H1 (cell line): ENCODE data around the gene NAPA. TPM values are rescaled to one million over a fixed set of nuclear protein-coding genes. Genes with fewer than 3 reads are reported as not detected.

Experiments used
- CTCF ChIA-PET: fragments of 300-600 bp; sonication (Branson Sonifier 250); formaldehyde crosslinking; loops from one replicate; lab custom pipeline; 2021; ENCODE audit not compliant: partially characterized antibody; lab: Charles Lee
- POLR2A ChIA-PET: fragments of 300-600 bp; sonication (Branson Sonifier 250); formaldehyde crosslinking; loops from one replicate; lab custom pipeline; 2021; ENCODE audit warnings: inconsistent platforms; ENCODE audit not compliant: partially characterized antibody; lab: Charles Lee
- DNase-seq, 2 experiments: peaks; one replicate each; pipeline versions ENCODE4 v3.0.0 to v3.0.0-alpha.2; 2010 to 2022; ENCODE audit warnings: low spot score in 2 of 2, low read depth in 1 of 2, mixed read lengths in 1 of 2
- FAIRE-seq: peaks from 2 replicates; lab custom pipeline; 2011; peaks lifted over from hg19 to GRCh38; lab: Jason Lieb, UNC
- H2AFZ ChIP-seq: 2 replicates; pipeline ENCODE4 v1.8.1; 2012; ENCODE audit warnings: low read length, inconsistent platforms
- H2AK5ac ChIP-seq: 2 replicates; pipeline ENCODE4 v1.6.1; 2013; ENCODE audit warnings: low read depth, low read length
- H2BK120ac ChIP-seq: replicated peaks from 2 replicates; pipeline ENCODE3; 2013; ENCODE audit warnings: low read depth, low read length, inconsistent platforms
- H2BK12ac ChIP-seq: 2 replicates; pipeline ENCODE4 v1.6.1; 2013; ENCODE audit warnings: low read depth, low read length
- H2BK15ac ChIP-seq: 2 replicates; pipeline ENCODE4 v1.6.1; 2013; ENCODE audit warnings: low read length
- H2BK20ac ChIP-seq: 2 replicates; pipeline ENCODE4 v1.6.1; 2013; ENCODE audit warnings: low read length
- H2BK5ac ChIP-seq: 2 replicates; pipeline ENCODE4 v1.6.1; 2013; ENCODE audit warnings: low read depth, low read length
- H3K14ac ChIP-seq: 2 replicates; pipeline ENCODE4 v1.6.1; 2013; ENCODE audit warnings: inconsistent platforms; ENCODE audit not compliant: insufficient read length
- H3K18ac ChIP-seq: 2 replicates; pipeline ENCODE4 v1.6.1; 2013; ENCODE audit warnings: low read length; ENCODE audit errors: extremely low read depth
- H3K23ac ChIP-seq: 2 replicates; pipeline ENCODE4 v1.6.1; 2013; ENCODE audit warnings: inconsistent platforms; ENCODE audit not compliant: insufficient read length
- H3K23me2 ChIP-seq: 2 replicates; pipeline ENCODE4 v1.6.1; 2013; ENCODE audit warnings: low read depth, low read length
- H3K27ac ChIP-seq: 2 replicates; pipeline ENCODE4 v1.6.1; 2011; ENCODE audit warnings: low read depth, low read length, inconsistent platforms
- H3K27me3 ChIP-seq, 4 experiments: replicated peaks in 1 of 4; 1 replicate in 1 of 4; 2 replicates in 3 of 4; pipeline versions ENCODE4 v1.6.1 to v1.8.1; 2011 to 2013; ENCODE audit warnings: low read length in 3 of 4, mild to moderate bottlenecking in 3 of 4, inconsistent platforms in 2 of 4, mixed read lengths in 2 of 4, moderate library complexity in 1 of 4; ENCODE audit not compliant: control insufficient read depth in 3 of 4, insufficient read depth in 3 of 4; ENCODE audit errors: extremely low read depth in 1 of 4
- H3K36me3 ChIP-seq, 4 experiments: 2 replicates each; pipeline versions ENCODE4 v1.6.1 to v1.8.1; 2011 to 2013; ENCODE audit warnings: mild to moderate bottlenecking in 4 of 4, low read length in 3 of 4, moderate library complexity in 2 of 4, control low read depth in 1 of 4, inconsistent platforms in 1 of 4; ENCODE audit not compliant: insufficient read depth in 4 of 4, control insufficient read depth in 2 of 4
- H3K4ac ChIP-seq: replicated peaks from 2 replicates; pipeline ENCODE3; 2013; ENCODE audit warnings: low read length, low read depth, mixed read lengths, inconsistent platforms; ENCODE audit not compliant: insufficient read length
- H3K4me1 ChIP-seq, 4 experiments: replicated peaks in 1 of 4; 1 replicate in 1 of 4; 2 replicates in 3 of 4; pipeline versions ENCODE4 v1.6.1 to v1.8.1; 2011 to 2013; ENCODE audit warnings: low read length in 3 of 4, inconsistent platforms in 2 of 4, mixed read lengths in 1 of 4; ENCODE audit not compliant: insufficient read depth in 4 of 4, control insufficient read depth in 3 of 4
- H3K4me2 ChIP-seq, 2 experiments: 2 replicates each; pipeline versions ENCODE4 v1.6.1 to v1.8.1; 2011 to 2013; ENCODE audit warnings: low read depth in 2 of 2, low read length in 2 of 2, control low read depth in 1 of 2, inconsistent platforms in 1 of 2, mild to moderate bottlenecking in 1 of 2; ENCODE audit not compliant: insufficient read depth in 1 of 2
- H3K4me3 ChIP-seq, 4 experiments: fragments of 200-600, 300-600 bp in 1 of 4; sonication (generic), shearing (Covaris generic), sonication (Bioruptor Twin) in 1 of 4; 2 replicates each; pipeline versions ENCODE4 v1.5.1 to v1.8.1; 2011 to 2016; ENCODE audit warnings: low read length in 4 of 4, low read depth in 3 of 4, control low read depth in 2 of 4, inconsistent platforms in 2 of 4, mild to moderate bottlenecking in 2 of 4, mixed read lengths in 1 of 4, moderate library complexity in 1 of 4; ENCODE audit not compliant: insufficient read depth in 2 of 4; ENCODE audit errors: extremely low read depth in 1 of 4
- H3K56ac ChIP-seq: replicated peaks from 2 replicates; pipeline ENCODE3; 2013; ENCODE audit warnings: low read depth, mild to moderate bottlenecking, mixed read lengths, low read length, inconsistent platforms; ENCODE audit not compliant: insufficient read length
- H3K79me1 ChIP-seq: 2 replicates; pipeline ENCODE4 v1.6.1; 2013; ENCODE audit warnings: low read depth, low read length, control low read depth
- H3K79me2 ChIP-seq, 2 experiments: 2 replicates each; pipeline versions ENCODE4 v1.6.1 to v1.8.1; 2012 to 2013; ENCODE audit warnings: low read length in 2 of 2, mild to moderate bottlenecking in 2 of 2, inconsistent platforms in 1 of 2; ENCODE audit not compliant: insufficient read depth in 2 of 2, control insufficient read depth in 1 of 2
- H3K9ac ChIP-seq, 4 experiments: replicated peaks in 1 of 4; 1 replicate in 1 of 4; 2 replicates in 3 of 4; pipeline versions ENCODE4 v1.6.1 to v1.8.1; 2011 to 2013; ENCODE audit warnings: low read depth in 3 of 4, low read length in 3 of 4, control low read depth in 2 of 4, mild to moderate bottlenecking in 2 of 4, moderate library complexity in 2 of 4, inconsistent platforms in 1 of 4; ENCODE audit errors: extremely low read depth in 1 of 4
- H3K9me3 ChIP-seq, 2 experiments: 2 replicates each; pipeline versions ENCODE4 v1.6.1 to v1.8.1; 2012 to 2013; ENCODE audit warnings: mild to moderate bottlenecking in 2 of 2, moderate library complexity in 2 of 2, control low read depth in 1 of 2, inconsistent platforms in 1 of 2, low read depth in 1 of 2, low read length in 1 of 2, mixed read lengths in 1 of 2; ENCODE audit not compliant: insufficient read depth in 2 of 2
- H4K20me1 ChIP-seq, 2 experiments: replicated peaks in 1 of 2; 2 replicates each; pipeline versions ENCODE3 to v1.8.1; 2011 to 2013; ENCODE audit warnings: inconsistent platforms in 2 of 2, low read length in 2 of 2, mild to moderate bottlenecking in 1 of 2; ENCODE audit not compliant: insufficient read depth in 2 of 2, control insufficient read depth in 1 of 2
- H4K5ac ChIP-seq: 2 replicates; pipeline ENCODE4 v1.6.1; 2013; ENCODE audit warnings: low read length, low read depth, mixed read lengths, inconsistent platforms; ENCODE audit not compliant: insufficient read length
- H4K8ac ChIP-seq: 2 replicates; pipeline ENCODE4 v1.8.0; 2013; ENCODE audit warnings: mild to moderate bottlenecking, moderate library complexity, low read length, inconsistent platforms; ENCODE audit not compliant: insufficient read depth; ENCODE audit errors: extremely low read depth
- H4K91ac ChIP-seq: replicated peaks from 2 replicates; pipeline ENCODE3; 2013; ENCODE audit warnings: low read length, mixed read lengths, inconsistent platforms; ENCODE audit not compliant: insufficient read length
- JUN ChIP-seq: IDR thresholded peaks from 2 replicates; pipeline ENCODE4 v1.6.1; 2011; ENCODE audit warnings: low read depth, mild to moderate bottlenecking, improper control_type of control experiment, low read length
- KDM5A ChIP-seq: fragments of 200-600 bp; IDR thresholded peaks from 2 replicates; pipeline ENCODE4 v1.7.1; 2012; ENCODE audit warnings: mild to moderate bottlenecking, low read length, inconsistent platforms, mixed read lengths
- WGBS, 2 experiments: shearing (Covaris generic) in 1 of 2; methylation state at CpG; one replicate each; pipeline versions ENCODE4 v1.1.6 to v1.1.7; 2013 to 2015; ENCODE audit warnings: low lambda C conversion rate in 2 of 2, mixed read lengths in 2 of 2, inconsistent platforms in 1 of 2, low coverage in 1 of 2, missing lambda C conversion rate in 1 of 2; ENCODE audit not compliant: insufficient replicate concordance in 2 of 2, insufficient coverage in 1 of 2, insufficient read length in 1 of 2; ENCODE audit errors: extremely low coverage in 1 of 2, missing lambda C conversion rate in 1 of 2; 5-methylcytosine and 5-hydroxymethylcytosine counted together
- polyA plus RNA-seq, 7 experiments: library from polyadenylated mRNA; depleted of rRNA in 3 of 7; stranded (reverse) in 5 of 7; unstranded in 2 of 7; fragments of >200 nt in 5 of 7; fragments of 200-250 nt in 2 of 7; gene quantifications; 1 replicate in 5 of 7; 2 replicates in 1 of 7; 4 replicates in 1 of 7; pipeline versions ENCODE4 v1.2.1 to v1.2.3, GENCODE V29; 2011 to 2013; ENCODE audit warnings: missing spikeins in 2 of 7, mixed read lengths in 2 of 7
- total RNA-seq: library from RNA; stranded (reverse); fragmentation: NEBNext Ultra II Directional; extraction: Animal tissue kit (Norgen Biotek cat#: 25700); gene quantifications from 2 replicates; pipeline ENCODE4 v1.2.1, GENCODE V29; 2021

Gene NAPA
- total and polyA plus RNA-seq, 2 of the 8 experiments (the other 6 are each of a cell fraction or from before 2014, with no cell fraction given): 58.5 to 78.2 TPM

DNA sequence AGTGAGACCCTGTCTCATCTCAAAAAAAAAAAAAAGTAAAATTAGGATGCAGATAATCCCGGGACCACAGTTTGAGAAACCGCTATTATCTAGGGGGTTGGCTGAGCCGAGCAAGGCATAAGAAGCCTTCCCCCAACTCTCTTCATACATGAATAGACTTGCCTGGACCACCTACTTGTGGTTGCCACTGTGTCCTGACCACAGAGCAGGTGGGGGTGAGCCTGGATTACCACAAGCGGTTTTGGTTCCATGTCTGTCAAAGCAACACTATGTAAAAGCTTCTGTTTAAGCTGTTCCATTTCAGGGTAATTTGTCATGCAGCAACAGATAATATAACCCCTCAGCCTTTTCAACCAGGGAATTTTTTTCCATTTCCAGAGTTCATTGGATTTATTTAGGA, 3.3 kb upstream of the NAPA start:
- Histone ChIP-seq H3K79me1 (peaks cover 11% of the 10 kb centered on the region), H3K27me3 (no peaks in the 10 kb centered on the region), H3K36me3 (0 out of 8 replicates have a peak, but pooled peaks cover 0 to 2% (median 0%) of the 10 kb centered on the region in 4 experiments), H2AFZ (no peak overlapping the region), H3K4me3 (no peak overlapping the region), H2BK5ac (no peak overlapping the region), H4K91ac (no peak overlapping the region), H3K4me2 (no peak overlapping the region), H3K23me2 (peaks cover 6% of the 10 kb centered on the region; the same call in 1 of the 2 replicates), H2BK120ac (no peak overlapping the region), H2BK20ac (no peak overlapping the region), H3K79me2 (peaks cover 3 to 14% of the 10 kb centered on the region in 2 experiments; a peak in 3 of 4 replicates), H4K8ac (no peak overlapping the region), H2AK5ac (no peak overlapping the region), H3K14ac (no peak overlapping the region), H4K20me1 (peaks cover 0 to 10% of the 10 kb centered on the region in 2 experiments), H3K18ac (no peak overlapping the region), H2BK12ac (no peak overlapping the region), H2BK15ac (no peak overlapping the region), H3K56ac (no peak overlapping the region), H3K9me3 (no peaks in the 10 kb centered on the region), H3K23ac (no peak overlapping the region), H3K4ac (no peak overlapping the region), H4K5ac (no peak overlapping the region), H3K4me1 (peaks cover 3 to 6% (median 4%) of the 10 kb centered on the region in 4 experiments; a peak in 6 of 7 replicates), H3K27ac (no peak overlapping the region), H3K9ac (no peak overlapping the region)
- TF ChIP-seq JUN (no peak), KDM5A (no peak)
- WGBS, 2 experiments: 90% methylated on average over 4 of the region's 4 CpGs; no CpG with 5 or more reads in 1 of the 2 experiments
- DNase-seq: no peak
- POLR2A ChIA-PET: interaction anchor here (1.0 kb wide), 1 partner anchor 35 kb away, joined by 3 read pairs; no protein-coding TSS in a partner anchor
- CTCF ChIA-PET: interaction anchor here (0.6 to 4.1 kb wide), 11 partner anchors 9 to 195 kb away, joined by 3 to 21 read pairs (median 4); partner anchors contain the start of genes EHD2 and KPTN
- FAIRE-seq: no peak
